A673 (cell line): ENCODE data around the gene GNAS-AS1. TPM values are rescaled to one million over a fixed set of nuclear protein-coding genes. Genes with fewer than 3 reads are reported as not detected.

ENCODE experiments used
- BruUV-seq: library from RNA; stranded (reverse); fragments of 400-500 nt; replicated peaks from 2 replicates; lab custom pipeline; 2021; lab: Mats Ljungman, UMichigan
- CTCF ChIA-PET: fragments of 300-600 bp; sonication (Branson Sonifier 250); formaldehyde crosslinking; loops from one replicate; lab custom pipeline; 2022; ENCODE audit warnings: antibody characterized with exemption; lab: Charles Lee
- POLR2A ChIA-PET: fragments of 300-600 bp; sonication (Branson Sonifier 250); formaldehyde crosslinking; loops from one replicate; lab custom pipeline; 2022; ENCODE audit warnings: antibody characterized with exemption; ENCODE audit not compliant: low non-redundant PET; lab: Charles Lee
- DNase-seq: peaks from one replicate; pipeline ENCODE4 v3.0.0-alpha.2; 2015; ENCODE audit warnings: low spot score
- H3K27ac ChIP-seq: fragments of 200-600 bp; sonication (generic); 2 replicates; pipeline ENCODE4 v1.5.1; 2016; ENCODE audit warnings: mixed run types, low read depth, mild to moderate bottlenecking, mixed read lengths, antibody characterized with exemption, low read length; ENCODE audit not compliant: poor library complexity, severe bottlenecking
- H3K27me3 ChIP-seq: fragments of 200-600 bp; sonication (generic); replicated peaks from 2 replicates; pipeline ENCODE4 v1.6.1; 2017; ENCODE audit warnings: mixed run types, low read depth, mild to moderate bottlenecking, mixed read lengths, antibody characterized with exemption, low read length; ENCODE audit not compliant: insufficient read depth, poor library complexity
- H3K36me3 ChIP-seq: fragments of 200-600 bp; sonication (generic); 2 replicates; pipeline ENCODE4 v1.6.1; 2016; ENCODE audit warnings: mixed run types, mild to moderate bottlenecking, mixed read lengths, antibody characterized with exemption, low read length; ENCODE audit not compliant: insufficient read depth, poor library complexity, severe bottlenecking
- H3K4me1 ChIP-seq: fragments of 200-600 bp; sonication (generic); 2 replicates; pipeline ENCODE4 v1.6.1; 2017; ENCODE audit warnings: mixed run types, mild to moderate bottlenecking, mixed read lengths, antibody characterized with exemption, low read length; ENCODE audit not compliant: insufficient read depth, poor library complexity, severe bottlenecking
- H3K4me3 ChIP-seq: fragments of 200-600 bp; sonication (generic); 2 replicates; pipeline ENCODE4 v1.5.1; 2016; ENCODE audit warnings: low read depth, mixed run types, mild to moderate bottlenecking, mixed read lengths, low read length; ENCODE audit not compliant: poor library complexity, severe bottlenecking
- H3K9me3 ChIP-seq: fragments of 200-600 bp; sonication (generic); 2 replicates; pipeline ENCODE4 v1.6.1; 2016; ENCODE audit warnings: mixed run types, low read depth, mild to moderate bottlenecking, mixed read lengths, antibody characterized with exemption, low read length; ENCODE audit not compliant: poor library complexity, severe bottlenecking
- CTCF ChIP-seq: fragments of 300-800, 200-600 bp; sonication (generic); conservative IDR thresholded peaks from 2 replicates; pipeline ENCODE4 v1.5.1; 2017; ENCODE audit warnings: low read depth, mild to moderate bottlenecking, antibody characterized with exemption, low read length, moderate library complexity, mixed read lengths
- EZH2 ChIP-seq: fragments of 200-600 bp; sonication (generic); IDR thresholded peaks from 2 replicates; pipeline ENCODE4 v1.6.1; 2017; ENCODE audit warnings: borderline replicate concordance, low read depth, mild to moderate bottlenecking, mixed read lengths, antibody characterized with exemption, low read length; ENCODE audit not compliant: poor library complexity, severe bottlenecking
- intact Hi-C: fragments of 100-400 bp; cut with micrococcal nuclease; formaldehyde crosslinking; loops from one replicate; pipeline ENCODE4 v1.10.0; 2022; ENCODE audit not compliant: unreplicated experiment
- total RNA-seq: library from RNA; stranded (reverse); gene quantifications from 2 replicates; pipeline ENCODE4 v1.2.3, GENCODE V29; 2021

The GNAS-AS1 gene
- total RNA-seq, 1 experiment from 2014 or later: 6.7 TPM

GRCh38 chr20:58781138-58781537, 69.6 kb downstream of the GNAS-AS1 start:
- H3K27me3 ChIP-seq: peaks cover 55% of the 10 kb centered on the region
- CTCF ChIA-PET: no interaction called here
- TF ChIP-seq CTCF (no peak), EZH2 (no peak)

GRCh38 chr20:58778760-58779159, 71.9 kb downstream of the GNAS-AS1 start:
- H3K4me3 ChIP-seq: no peak overlapping the region
- CTCF ChIA-PET: no interaction called here
- no peaks in the 10 kb centered on the region for H3K9me3 ChIP-seq
- H3K27ac ChIP-seq: no peak overlapping the region
- DNase-seq: no peak
- no TSS peak for BruUV-seq
- H3K4me1 ChIP-seq: no peaks in the 10 kb centered on the region
- POLR2A ChIA-PET: no interaction called here
- TF ChIP-seq CTCF (no peak), EZH2 (no peak)
- peaks cover 59% of the 10 kb centered on the region for H3K27me3 ChIP-seq
- intact Hi-C loops: no loop called here
- no peaks in the 10 kb centered on the region for H3K36me3 ChIP-seq

More at GRCh38 chr20:58781138-58781537, 69.6 kb downstream of the GNAS-AS1 start:
- no TSS peak for BruUV-seq
- intact Hi-C loops: no loop called here
- POLR2A ChIA-PET: no interaction called here
- Histone ChIP-seq H3K4me3 (no peak overlapping the region), H3K27ac (no peak overlapping the region), H3K4me1 (no peaks in the 10 kb centered on the region), H3K9me3 (no peaks in the 10 kb centered on the region), H3K36me3 (no peaks in the 10 kb centered on the region)
- no peak for DNase-seq

- H3K4me3 ChIP-seq: no peak overlapping the region
- H3K36me3 ChIP-seq: no peaks in the 10 kb centered on the region
- peaks cover 56% of the 10 kb centered on the region for H3K27me3 ChIP-seq
- TF ChIP-seq EZH2: no peak
- no peak for TF ChIP-seq CTCF
- H3K9me3 ChIP-seq: no peaks in the 10 kb centered on the region
- no TSS peak for BruUV-seq
- intact Hi-C loops: no loop called here
- no peak for DNase-seq
- H3K27ac ChIP-seq: no peak overlapping the region
- ChIA-PET POLR2A (no interaction called here), CTCF (no interaction called here)
- no peaks in the 10 kb centered on the region for H3K4me1 ChIP-seq
Measured at GRCh38 chr20:58777657-58778056, 73.0 kb downstream of the GNAS-AS1 start.
